Measurements from ENCODE around the gene RELN. TPM values are rescaled to one million over a fixed set of nuclear protein-coding genes. Genes with fewer than 3 reads are reported as not detected.

RELN gene
- total RNA-seq, 2 donors from 2014 or later: 3.9 to 8.5 TPM

GRCh38 chr7:103981003-103981423 lies 8.4 kb downstream of the RELN start:
- H3K4me3 Mint-ChIP-seq: no peak overlapping the region
- Histone ChIP-seq H3K9me3 (ENCODE audit: control insufficient read depth, low read length) (no peaks in the 10 kb centered on the region), H3K27ac (ENCODE audit: low read depth, low read length) (no peak overlapping the region), H3K36me3 (ENCODE audit: control insufficient read depth, insufficient read depth, low read length) (no peaks in the 10 kb centered on the region), H3K9ac (ENCODE audit: extremely low read depth, low read length, poor library complexity, severe bottlenecking) (no peak overlapping the region), H3K4me1 (ENCODE audit: control insufficient read depth, insufficient read depth, low read length) (no peaks in the 10 kb centered on the region), H3K27me3 (ENCODE audit: control insufficient read depth, insufficient read depth, low read length, poor library complexity, severe bottlenecking) (peaks cover 23% of the 10 kb centered on the region), H3K4me3 (ENCODE audit: low read length) (no peak overlapping the region)
- H3K4me1 Mint-ChIP-seq: peaks cover 3% of the 10 kb centered on the region
- peaks cover 38% of the 10 kb centered on the region for H3K27me3 Mint-ChIP-seq (ENCODE audit: insufficient read depth)
- no peak for DNase-seq
- no peak for TF ChIP-seq CTCF (conservative IDR thresholded peaks at IDR 0.05)
- 20 to 72% methylated on average over 1 to 2 of the region's 2 CpGs for WGBS, 2 experiments (ENCODE audit: insufficient coverage in 1 of 2, insufficient read length in 1 of 2)
- peaks cover 1% of the 10 kb centered on the region for H3K9me3 Mint-ChIP-seq
- H3K27ac Mint-ChIP-seq: no peak overlapping the region
- no peaks in the 10 kb centered on the region for H3K36me3 Mint-ChIP-seq (ENCODE audit: low read depth)

GRCh38 chr7:103972779-103973434 lies 16.6 kb downstream of the RELN start:
- Mint-ChIP-seq H3K36me3 (ENCODE audit: low read depth) (no peaks in the 10 kb centered on the region), H3K4me3 (no peak overlapping the region), H3K9me3 (peaks cover 1% of the 10 kb centered on the region), H3K4me1 (peaks cover 10% of the 10 kb centered on the region), H3K27ac (no peak overlapping the region), H3K27me3 (ENCODE audit: insufficient read depth) (no peaks in the 10 kb centered on the region)
- 72% methylated on average over 1 of the region's 2 CpGs; no CpG with 5 or more reads in 1 of the 2 experiments for WGBS, 2 experiments (ENCODE audit: insufficient coverage in 1 of 2, insufficient read length in 1 of 2)
- Histone ChIP-seq H3K27ac (ENCODE audit: low read depth, low read length) (no peak overlapping the region), H3K4me3 (ENCODE audit: low read length) (no peak overlapping the region), H3K27me3 (ENCODE audit: control insufficient read depth, insufficient read depth, low read length, poor library complexity, severe bottlenecking) (no peaks in the 10 kb centered on the region), H3K9ac (ENCODE audit: extremely low read depth, low read length, poor library complexity, severe bottlenecking) (no peak overlapping the region), H3K4me1 (ENCODE audit: control insufficient read depth, insufficient read depth, low read length) (no peaks in the 10 kb centered on the region), H3K9me3 (ENCODE audit: control insufficient read depth, low read length) (no peaks in the 10 kb centered on the region), H3K36me3 (ENCODE audit: control insufficient read depth, insufficient read depth, low read length) (no peaks in the 10 kb centered on the region)
- no peak for TF ChIP-seq CTCF (conservative IDR thresholded peaks at IDR 0.05)
- no peak for DNase-seq

GRCh38 chr7:103967401-103967800 lies 22.1 kb downstream of the RELN start:
- no peaks in the 10 kb centered on the region for H3K36me3 ChIP-seq (ENCODE audit: control insufficient read depth, insufficient read depth, low read length)
- H3K27me3 ChIP-seq (ENCODE audit: control insufficient read depth, insufficient read depth, low read length, poor library complexity, severe bottlenecking): no peaks in the 10 kb centered on the region
- Mint-ChIP-seq H3K9me3 (no peaks in the 10 kb centered on the region), H3K4me1 (peaks cover 16% of the 10 kb centered on the region), H3K27me3 (ENCODE audit: insufficient read depth) (no peaks in the 10 kb centered on the region), H3K27ac (peak overlapping the region; percentile 90), H3K4me3 (no peak overlapping the region), H3K36me3 (ENCODE audit: low read depth) (no peaks in the 10 kb centered on the region)
- TF ChIP-seq CTCF (conservative IDR thresholded peaks at IDR 0.05): no peak
- peaks cover 3% of the 10 kb centered on the region for H3K4me1 ChIP-seq (ENCODE audit: control insufficient read depth, insufficient read depth, low read length)
- no peak overlapping the region for H3K4me3 ChIP-seq (ENCODE audit: low read length)
- H3K9me3 ChIP-seq (ENCODE audit: control insufficient read depth, low read length): no peaks in the 10 kb centered on the region
- H3K27ac ChIP-seq (ENCODE audit: low read depth, low read length): no peak overlapping the region
- peak; percentile 80 for DNase-seq
- no peak overlapping the region for H3K9ac ChIP-seq (ENCODE audit: extremely low read depth, low read length, poor library complexity, severe bottlenecking)

Measured in endodermal cell (in vitro differentiated cells).